ENCODE results near the gene SRMS. TPM values are rescaled to one million over a fixed set of nuclear protein-coding genes. Genes with fewer than 3 reads are reported as not detected.

Gene SRMS
- total and polyA plus RNA-seq, 2 of the 13 experiments (the other 11 are each of a cell fraction or from before 2014, with no cell fraction given), result not detected

DNA sequence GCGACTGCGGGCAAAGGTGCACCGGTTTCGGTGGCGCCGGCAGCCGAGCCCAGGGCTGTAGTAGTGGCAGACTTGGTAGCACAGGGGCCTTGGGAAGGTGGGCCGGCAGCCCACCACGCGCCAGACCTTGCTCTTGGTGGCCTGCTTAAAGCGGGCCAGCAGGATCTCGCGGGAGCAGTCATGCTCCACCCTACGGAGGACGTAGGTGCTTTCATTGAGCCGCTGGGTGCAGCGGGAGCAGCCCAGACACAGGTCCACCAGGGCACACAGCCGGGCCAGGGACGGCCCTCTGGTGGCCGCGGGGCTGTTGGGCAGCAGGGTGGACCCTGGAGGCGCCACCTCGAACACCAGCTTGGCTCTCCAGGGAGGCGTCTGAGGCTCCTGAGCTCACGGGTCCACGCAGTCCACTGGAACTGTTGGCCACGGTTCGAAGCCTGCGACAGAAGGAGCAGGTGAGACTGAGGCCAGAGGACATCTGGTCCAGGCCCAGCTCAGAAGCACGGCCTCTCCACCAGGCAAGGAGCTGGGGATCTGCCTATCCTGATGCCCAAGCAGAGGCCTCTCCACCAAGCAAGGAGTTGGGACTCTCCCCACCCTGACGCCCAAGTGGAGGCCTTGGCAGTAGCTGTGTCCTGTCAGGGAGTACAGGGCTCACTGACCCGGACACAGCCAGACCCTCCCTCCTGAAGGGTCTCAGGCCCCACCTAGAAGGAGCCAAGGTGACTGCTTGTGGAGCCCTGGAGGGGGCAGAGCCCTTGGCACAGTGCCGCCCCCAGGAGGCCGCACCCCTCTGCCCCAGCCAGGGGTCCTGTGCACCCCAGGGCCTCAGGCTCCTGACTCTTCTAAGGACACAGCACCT is 25.5 kb upstream of the SRMS start (continued):
- TF ChIP-seq, protein P1, sequence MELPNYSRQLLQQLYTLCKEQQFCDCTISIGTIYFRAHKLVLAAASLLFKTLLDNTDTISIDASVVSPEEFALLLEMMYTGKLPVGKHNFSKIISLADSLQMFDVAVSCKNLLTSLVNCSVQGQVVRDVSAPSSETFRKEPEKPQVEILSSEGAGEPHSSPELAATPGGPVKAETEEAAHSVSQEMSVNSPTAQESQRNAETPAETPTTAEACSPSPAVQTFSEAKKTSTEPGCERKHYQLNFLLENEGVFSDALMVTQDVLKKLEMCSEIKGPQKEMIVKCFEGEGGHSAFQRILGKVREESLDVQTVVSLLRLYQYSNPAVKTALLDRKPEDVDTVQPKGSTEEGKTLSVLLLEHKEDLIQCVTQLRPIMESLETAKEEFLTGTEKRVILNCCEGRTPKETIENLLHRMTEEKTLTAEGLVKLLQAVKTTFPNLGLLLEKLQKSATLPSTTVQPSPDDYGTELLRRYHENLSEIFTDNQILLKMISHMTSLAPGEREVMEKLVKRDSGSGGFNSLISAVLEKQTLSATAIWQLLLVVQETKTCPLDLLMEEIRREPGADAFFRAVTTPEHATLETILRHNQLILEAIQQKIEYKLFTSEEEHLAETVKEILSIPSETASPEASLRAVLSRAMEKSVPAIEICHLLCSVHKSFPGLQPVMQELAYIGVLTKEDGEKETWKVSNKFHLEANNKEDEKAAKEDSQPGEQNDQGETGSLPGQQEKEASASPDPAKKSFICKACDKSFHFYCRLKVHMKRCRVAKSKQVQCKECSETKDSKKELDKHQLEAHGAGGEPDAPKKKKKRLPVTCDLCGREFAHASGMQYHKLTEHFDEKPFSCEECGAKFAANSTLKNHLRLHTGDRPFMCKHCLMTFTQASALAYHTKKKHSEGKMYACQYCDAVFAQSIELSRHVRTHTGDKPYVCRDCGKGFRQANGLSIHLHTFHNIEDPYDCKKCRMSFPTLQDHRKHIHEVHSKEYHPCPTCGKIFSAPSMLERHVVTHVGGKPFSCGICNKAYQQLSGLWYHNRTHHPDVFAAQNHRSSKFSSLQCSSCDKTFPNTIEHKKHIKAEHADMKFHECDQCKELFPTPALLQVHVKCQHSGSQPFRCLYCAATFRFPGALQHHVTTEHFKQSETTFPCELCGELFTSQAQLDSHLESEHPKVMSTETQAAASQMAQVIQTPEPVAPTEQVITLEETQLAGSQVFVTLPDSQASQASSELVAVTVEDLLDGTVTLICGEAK (IDR thresholded peaks at IDR 0.05), result no peak
- TF ChIP-seq, protein P1 (CRISPR knock-in tag; IDR thresholded peaks at IDR 0.05), result peak; percentile 40; the same call in 1 of the 2 replicates
- TF ChIP-seq GFI1 (CRISPR knock-in tag; IDR thresholded peaks at IDR 0.05; ENCODE audit: borderline replicate concordance) (no peak), ZNF768 (CRISPR knock-in tag; IDR thresholded peaks at IDR 0.05) (peak; percentile 48; the same call in 1 of the 2 replicates), ZFX (CRISPR knock-in tag; IDR thresholded peaks at IDR 0.05; ENCODE audit: low read depth) (peak; percentile 46; the same call in 1 of the 2 replicates), ARNT (IDR thresholded peaks at IDR 0.05) (no peak), SIX4 (CRISPR knock-in tag; IDR thresholded peaks at IDR 0.05) (no peak), ZNF513 (CRISPR knock-in tag; conservative IDR thresholded peaks at IDR 0.05) (no peak), BRCA1 (CRISPR knock-in tag; IDR thresholded peaks at IDR 0.05) (no peak), ZNF556 (CRISPR knock-in tag; IDR thresholded peaks at IDR 0.05; ENCODE audit: borderline replicate concordance) (0 out of 2 replicates have a peak, but pooled peaks have one; percentile 67), SAFB2 (CRISPR knock-in tag; IDR thresholded peaks at IDR 0.05; ENCODE audit: borderline replicate concordance, low read depth) (peak; percentile 62; the same call in 1 of the 2 replicates)
- TF ChIP-seq, protein P2, sequence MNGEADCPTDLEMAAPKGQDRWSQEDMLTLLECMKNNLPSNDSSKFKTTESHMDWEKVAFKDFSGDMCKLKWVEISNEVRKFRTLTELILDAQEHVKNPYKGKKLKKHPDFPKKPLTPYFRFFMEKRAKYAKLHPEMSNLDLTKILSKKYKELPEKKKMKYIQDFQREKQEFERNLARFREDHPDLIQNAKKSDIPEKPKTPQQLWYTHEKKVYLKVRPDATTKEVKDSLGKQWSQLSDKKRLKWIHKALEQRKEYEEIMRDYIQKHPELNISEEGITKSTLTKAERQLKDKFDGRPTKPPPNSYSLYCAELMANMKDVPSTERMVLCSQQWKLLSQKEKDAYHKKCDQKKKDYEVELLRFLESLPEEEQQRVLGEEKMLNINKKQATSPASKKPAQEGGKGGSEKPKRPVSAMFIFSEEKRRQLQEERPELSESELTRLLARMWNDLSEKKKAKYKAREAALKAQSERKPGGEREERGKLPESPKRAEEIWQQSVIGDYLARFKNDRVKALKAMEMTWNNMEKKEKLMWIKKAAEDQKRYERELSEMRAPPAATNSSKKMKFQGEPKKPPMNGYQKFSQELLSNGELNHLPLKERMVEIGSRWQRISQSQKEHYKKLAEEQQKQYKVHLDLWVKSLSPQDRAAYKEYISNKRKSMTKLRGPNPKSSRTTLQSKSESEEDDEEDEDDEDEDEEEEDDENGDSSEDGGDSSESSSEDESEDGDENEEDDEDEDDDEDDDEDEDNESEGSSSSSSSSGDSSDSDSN (CRISPR knock-in tag; IDR thresholded peaks at IDR 0.05), result peak; percentile 64
- TF ChIP-seq, protein P3, sequence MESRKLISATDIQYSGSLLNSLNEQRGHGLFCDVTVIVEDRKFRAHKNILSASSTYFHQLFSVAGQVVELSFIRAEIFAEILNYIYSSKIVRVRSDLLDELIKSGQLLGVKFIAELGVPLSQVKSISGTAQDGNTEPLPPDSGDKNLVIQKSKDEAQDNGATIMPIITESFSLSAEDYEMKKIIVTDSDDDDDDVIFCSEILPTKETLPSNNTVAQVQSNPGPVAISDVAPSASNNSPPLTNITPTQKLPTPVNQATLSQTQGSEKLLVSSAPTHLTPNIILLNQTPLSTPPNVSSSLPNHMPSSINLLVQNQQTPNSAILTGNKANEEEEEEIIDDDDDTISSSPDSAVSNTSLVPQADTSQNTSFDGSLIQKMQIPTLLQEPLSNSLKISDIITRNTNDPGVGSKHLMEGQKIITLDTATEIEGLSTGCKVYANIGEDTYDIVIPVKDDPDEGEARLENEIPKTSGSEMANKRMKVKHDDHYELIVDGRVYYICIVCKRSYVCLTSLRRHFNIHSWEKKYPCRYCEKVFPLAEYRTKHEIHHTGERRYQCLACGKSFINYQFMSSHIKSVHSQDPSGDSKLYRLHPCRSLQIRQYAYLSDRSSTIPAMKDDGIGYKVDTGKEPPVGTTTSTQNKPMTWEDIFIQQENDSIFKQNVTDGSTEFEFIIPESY (CRISPR knock-in tag; IDR thresholded peaks at IDR 0.05), result peak; percentile 100
